ENCODE measurements around the gene TNS3.

The TNS3 gene

GRCh38 chr7:47537716-47538675 is 43.9 kb downstream of the TNS3 start:
- DNase-seq (ENCODE audit: low read depth, low spot score): no peak
- in situ Hi-C loops (cut with HindIII; ENCODE audit: low sequenced_read_pairs): no loop called here
- no peak for TF ChIP-seq CTCF (IDR thresholded peaks at IDR 0.05; ENCODE audit: low read depth, low read length)
- H3K4me3 ChIP-seq (ENCODE audit: low read depth, low read length): peak overlapping the region; percentile 43

GRCh38 chr7:47536661-47537611 is 45.0 kb downstream of the TNS3 start:
- peak overlapping the region; percentile 43 for H3K4me3 ChIP-seq (ENCODE audit: low read depth, low read length)
- no peak for TF ChIP-seq CTCF (IDR thresholded peaks at IDR 0.05; ENCODE audit: low read depth, low read length)
- DNase-seq (ENCODE audit: low read depth, low spot score): peak; percentile 71
- in situ Hi-C loops (cut with HindIII; ENCODE audit: low sequenced_read_pairs): no loop called here

- TF ChIP-seq CTCF (IDR thresholded peaks at IDR 0.05; ENCODE audit: low read depth, low read length): no peak
- in situ Hi-C loops (cut with HindIII; ENCODE audit: low sequenced_read_pairs): no loop called here
- peak overlapping the region; percentile 35 for H3K4me3 ChIP-seq (ENCODE audit: low read depth, low read length)
Observed at GRCh38 chr7:47535704-47536628, 45.9 kb downstream of the TNS3 start.

GRCh38 chr7:47535035-47535703 is 46.7 kb downstream of the TNS3 start:
- peak; percentile 22 for DNase-seq (ENCODE audit: low read depth, low spot score)

More at GRCh38 chr7:47535704-47536628, 45.9 kb downstream of the TNS3 start:
- peak; percentile 26 for DNase-seq (ENCODE audit: low read depth, low spot score)

More at GRCh38 chr7:47535035-47535703, 46.7 kb downstream of the TNS3 start:
- no peak overlapping the region for H3K4me3 ChIP-seq (ENCODE audit: low read depth, low read length)
- TF ChIP-seq CTCF (IDR thresholded peaks at IDR 0.05; ENCODE audit: low read depth, low read length): no peak
- in situ Hi-C loops (cut with HindIII; ENCODE audit: low sequenced_read_pairs): no loop called here
